ENCODE data around the gene SRP9. TPM values are rescaled to one million over a fixed set of nuclear protein-coding genes. Genes with fewer than 3 reads are reported as not detected.

The SRP9 gene
- total RNA-seq, 4 donors from 2014 or later, result 95.1 to 192 (median 164) TPM

- TF ChIP-seq EP300 (IDR thresholded peaks at IDR 0.05) (no peak), CTCF (IDR thresholded peaks at IDR 0.05) (no peak), POLR2A (IDR thresholded peaks at IDR 0.05; ENCODE audit: low read depth) (no peak), POLR2AphosphoS5 (IDR thresholded peaks at IDR 0.05) (no peak)
- no peak for DNase-seq (ENCODE audit: extremely low spot score)
- WGBS, result 61% methylated on average over 4 of the region's 4 CpGs
- no peaks in the 10 kb centered on the region for H3K9me3 ChIP-seq
- H3K4me1 ChIP-seq, result peaks cover 46 to 57% (median 51%) of the 10 kb centered on the region in 4 donors
- peak overlapping the region; percentile 69 to 74 (median 72) for H3K27ac ChIP-seq (replicated peaks in 1 of 4)
- H3K4me3 ChIP-seq, result no peak overlapping the region
- intact Hi-C loops (cut with DNase I), result loop anchor here (2.0 to 5.0 kb wide), 5 partner anchors 75 to 297 kb away; partner anchors contain the start of gene ENAH
- H3K27me3 ChIP-seq, result no peaks in the 10 kb centered on the region
- no peaks in the 10 kb centered on the region for H3K36me3 ChIP-seq
Measured at GRCh38 chr1:225771661-225772322, 5.8 kb upstream of the SRP9 start.

- Histone ChIP-seq H3K27ac (replicated peaks in 1 of 4) (peak overlapping the region; percentile 69 to 74 (median 72)), H3K4me1 (peaks cover 46 to 56% (median 51%) of the 10 kb centered on the region in 4 donors), H3K27me3 (no peaks in the 10 kb centered on the region), H3K4me3 (no peak overlapping the region), H3K9me3 (no peaks in the 10 kb centered on the region), H3K36me3 (no peaks in the 10 kb centered on the region)
- no peak for DNase-seq (ENCODE audit: extremely low spot score)
- intact Hi-C loops (cut with DNase I), result loop anchor here (2.0 to 5.0 kb wide), 5 partner anchors 74 to 298 kb away; partner anchors contain the start of gene ENAH
- 21% methylated on average over 5 of the region's 5 CpGs for WGBS
- TF ChIP-seq EP300 (IDR thresholded peaks at IDR 0.05) (no peak), POLR2A (IDR thresholded peaks at IDR 0.05; ENCODE audit: low read depth) (no peak), CTCF (IDR thresholded peaks at IDR 0.05) (peak; percentile 85 to 92 (median 89)), POLR2AphosphoS5 (IDR thresholded peaks at IDR 0.05) (peak; percentile 53 to 64)
Measured at GRCh38 chr1:225772323-225772768, 5.3 kb upstream of the SRP9 start.

- WGBS, result 74% methylated on average over 4 of the region's 4 CpGs
- H3K36me3 ChIP-seq, result no peaks in the 10 kb centered on the region
- no peak overlapping the region for H3K4me3 ChIP-seq
- no peak for TF ChIP-seq EP300 (IDR thresholded peaks at IDR 0.05)
- no peak for TF ChIP-seq POLR2A (IDR thresholded peaks at IDR 0.05; ENCODE audit: low read depth)
- TF ChIP-seq POLR2AphosphoS5 (IDR thresholded peaks at IDR 0.05), result no peak
- TF ChIP-seq CTCF (IDR thresholded peaks at IDR 0.05), result no peak
- H3K4me1 ChIP-seq, result peaks cover 41 to 51% (median 46%) of the 10 kb centered on the region in 4 donors
- intact Hi-C loops (cut with DNase I), result loop anchor here (2.0 to 5.0 kb wide), 5 partner anchors 74 to 298 kb away; partner anchors contain the start of gene ENAH
- peak overlapping the region; percentile 69 to 74 (median 72) for H3K27ac ChIP-seq (replicated peaks in 1 of 4)
- DNase-seq (ENCODE audit: extremely low spot score), result no peak
- H3K9me3 ChIP-seq, result no peaks in the 10 kb centered on the region
- no peaks in the 10 kb centered on the region for H3K27me3 ChIP-seq
Measured at GRCh38 chr1:225772848-225773247, 4.8 kb upstream of the SRP9 start.

- Histone ChIP-seq H3K27me3 (no peaks in the 10 kb centered on the region), H3K4me3 (no peak overlapping the region), H3K27ac (replicated peaks in 1 of 4) (peak overlapping the region in 1 of 4 donors; percentile 0), H3K36me3 (no peaks in the 10 kb centered on the region), H3K9me3 (no peaks in the 10 kb centered on the region), H3K4me1 (peaks cover 37 to 53% (median 48%) of the 10 kb centered on the region in 4 donors)
- 69% methylated on average over 2 of the region's 3 CpGs for WGBS
- no peak for DNase-seq (ENCODE audit: extremely low spot score)
- TF ChIP-seq EP300 (IDR thresholded peaks at IDR 0.05) (no peak), POLR2AphosphoS5 (IDR thresholded peaks at IDR 0.05) (no peak), POLR2A (IDR thresholded peaks at IDR 0.05; ENCODE audit: low read depth) (no peak), CTCF (IDR thresholded peaks at IDR 0.05) (no peak)
- intact Hi-C loops (cut with DNase I), result loop anchor here (5.0 kb wide), 4 partner anchors 122 to 222 kb away; partner anchors contain the start of gene ENAH
Measured at GRCh38 chr1:225774281-225775147, 3.1 kb upstream of the SRP9 start.
